Suprapubic skin (tissue), 4 donors: ENCODE measurements around the gene NOS1AP.

Experiments
- CTCF ChIP-seq, 2 donors: fragments of 200-600 bp in 1 of 2; fragments of 450-650 bp in 1 of 2; sonication (generic) in 1 of 2; IDR thresholded peaks; one replicate each; pipeline ENCODE4 v1.5.1; 2016 to 2019; ENCODE audit warnings: antibody characterized with exemption in 2 of 2, mild to moderate bottlenecking in 1 of 2, moderate library complexity in 1 of 2
- POLR2A ChIP-seq, 2 donors: fragments of 450-650 bp; IDR thresholded peaks; one replicate each; pipeline ENCODE4 v1.6.1; 2017; ENCODE audit warnings: antibody characterized with exemption in 2 of 2, mild to moderate bottlenecking in 2 of 2, moderate library complexity in 2 of 2
- POLR2AphosphoS5 ChIP-seq, 3 donors: sonication (generic); formaldehyde crosslinking; IDR thresholded peaks; one replicate each; pipeline ENCODE4 v1.6.1; 2017; ENCODE audit warnings: antibody characterized with exemption in 3 of 3

- TF ChIP-seq CTCF (IDR thresholded peaks at IDR 0.05) = no peak
- no peak for TF ChIP-seq POLR2AphosphoS5 (IDR thresholded peaks at IDR 0.05)
- no peak for TF ChIP-seq POLR2A (IDR thresholded peaks at IDR 0.05)
These were observed 116.0 kb downstream of the NOS1AP start for GRCh38 chr1:162185314-162186025.
